Pancreas (tissue), 10 donors: ENCODE data around the gene MUC5AC. TPM values are rescaled to one million over a fixed set of nuclear protein-coding genes. Genes with fewer than 3 reads are reported as not detected.
A peak's percentile ranks its signal among the peaks of the same experiment; 100 is the strongest.

Experiments
- ATAC-seq, 4 donors: fragments of 200-7000 bp; cut with Tn5 transposase; one replicate each; pipeline versions ENCODE4 v1.8.0 to v1.9.1; 2020; ENCODE audit warnings: mild to moderate bottlenecking in 4 of 4, moderate library complexity in 4 of 4
- DNase-seq, 6 donors: peaks; one replicate each; pipeline ENCODE4 v3.0.0-alpha.2; 2020
- FAIRE-seq: peaks from 2 replicates; lab custom pipeline; 2012; peaks lifted over from hg19 to GRCh38; lab: Jason Lieb, UNC
- H3K27ac ChIP-seq, 4 donors: fragments of 200-600 bp; sonication (generic); 1 replicate in 3 of 4; 2 replicates in 1 of 4; pipeline versions ENCODE4 v1.5.0 to v1.8.0; 2020
- H3K27me3 ChIP-seq, 4 donors: fragments of 200-600 bp; one replicate each; pipeline ENCODE4 v1.8.0; 2021
- H3K36me3 ChIP-seq, 3 donors: fragments of 200-600 bp; sonication (generic) in 1 of 3; one replicate each; pipeline versions ENCODE4 v1.5.0 to v1.8.0; 2020 to 2021
- H3K4me1 ChIP-seq, 3 donors: fragments of 200-600 bp; one replicate each; pipeline ENCODE4 v1.8.0; 2021
- H3K4me3 ChIP-seq, 4 donors: fragments of 200-600 bp; sonication (generic) in 2 of 4; one replicate each; pipeline versions ENCODE4 v1.5.0 to v1.8.0; 2020 to 2021
- H3K9me3 ChIP-seq, 4 donors: fragments of 200-600 bp; one replicate each; pipeline ENCODE4 v1.8.0; 2021
- CTCF ChIP-seq, 4 donors: fragments of 200-600 bp; sonication (generic) in 3 of 4; IDR thresholded peaks; one replicate each; pipeline versions ENCODE4 v1.5.0 to v1.8.0; 2021; ENCODE audit warnings: antibody characterized with exemption in 4 of 4
- WGBS, 2 donors: extraction: QIAGEN DNeasy Blood & Tissue Kit; methylation state at CpG; one replicate each; pipeline ENCODE4 v1.1.7; 2013; 5-methylcytosine and 5-hydroxymethylcytosine counted together
- intact Hi-C, 3 donors: fragments of 100-400 bp; cut with DNase I; formaldehyde crosslinking; loops; one replicate each; pipeline versions ENCODE4 v1.11.1 to v1.14.2; 2022
- polyA plus RNA-seq, 2 donors: library from polyadenylated mRNA; stranded (reverse); fragments of 200-250 nt; gene quantifications; one replicate each; pipeline ENCODE4 v1.2.3, GENCODE V29; 2013
- total RNA-seq, 6 donors: library from RNA; stranded (reverse); fragmentation: NEBNext Ultra II Directional in 4 of 6; extraction: Animal tissue kit (Norgen Biotek cat#: 25700) in 4 of 6; gene quantifications; one replicate each; pipeline versions ENCODE4 v1.2.1 to v1.2.4, GENCODE V29; 2021 to 2023
- donor health status: healthy with polysubstance abuse.
- donor health status: DM: no; HTN: no; CAD: no; lungs with moderate emphysema.
- donor health status: DM: no; HTN: no; CAD: no.
- donor health status: control.
- donor health status: control.
- donor health status: Bipolar disorder and iron deficiency.
- donor health status: DM: yes; HTN: yes; CAD: no.
- donor health status: DM: no; HTN: no; CAD: no.
- donor health status: DM: no; HTN: no; CAD: no.
- donor health status: DM: yes; HTN: yes; CAD: no.

Gene MUC5AC
- total and polyA plus RNA-seq, 8 donors, result 0.02 to 4.2 (median 0.04) TPM; not detected in 5

- H3K4me1 ChIP-seq, result no peaks in the 10 kb centered on the region
- H3K36me3 ChIP-seq, result no peaks in the 10 kb centered on the region
- no peak overlapping the region for H3K4me3 ChIP-seq
- intact Hi-C loops, result loop anchor here in 1 of 3 donors (5.0 kb wide), 1 partner anchor 313 kb away; no protein-coding TSS in a partner anchor
- H3K27me3 ChIP-seq, result no peaks in the 10 kb centered on the region
- no peak for FAIRE-seq
- TF ChIP-seq CTCF (IDR thresholded peaks at IDR 0.05), result no peak
- H3K9me3 ChIP-seq, result no peaks in the 10 kb centered on the region
- no peak overlapping the region for H3K27ac ChIP-seq
- ATAC-seq, result no peak
- WGBS, 2 donors, result 63 to 75% methylated on average over 22 of the region's 22 CpGs
- peak in 5 of 6 donors; percentile 1 to 54 (median 17) for DNase-seq
Measured at GRCh38 chr11:1204381-1205101, 46.8 kb downstream of the MUC5AC start.

- no peak for ATAC-seq
- intact Hi-C loops, result no loop called here
- no peak overlapping the region for H3K4me3 ChIP-seq
- WGBS, 2 donors, result 54 to 68% methylated on average over 31 to 35 of the region's 35 CpGs
- H3K9me3 ChIP-seq, result no peaks in the 10 kb centered on the region
- no peaks in the 10 kb centered on the region for H3K36me3 ChIP-seq
- H3K27me3 ChIP-seq, result no peaks in the 10 kb centered on the region
- no peak overlapping the region for H3K27ac ChIP-seq
- peak in 4 of 6 donors; percentile 0 to 58 (median 30) for DNase-seq
- no peaks in the 10 kb centered on the region for H3K4me1 ChIP-seq
- no peak for FAIRE-seq
- no peak for TF ChIP-seq CTCF (IDR thresholded peaks at IDR 0.05)
Measured at GRCh38 chr11:1205121-1205986, 47.6 kb downstream of the MUC5AC start.

- Histone ChIP-seq H3K9me3 (no peaks in the 10 kb centered on the region), H3K36me3 (no peaks in the 10 kb centered on the region), H3K4me3 (no peak overlapping the region), H3K27ac (no peak overlapping the region), H3K4me1 (no peaks in the 10 kb centered on the region), H3K27me3 (no peaks in the 10 kb centered on the region)
- DNase-seq, result peak in 4 of 6 donors; percentile 0 to 51 (median 24)
- no peak for TF ChIP-seq CTCF (IDR thresholded peaks at IDR 0.05)
- WGBS, 2 donors, result 78 to 90% methylated on average over 8 of the region's 8 CpGs
- ATAC-seq, result no peak
- FAIRE-seq, result no peak
- intact Hi-C loops, result no loop called here
Measured at GRCh38 chr11:1205987-1206331, 48.2 kb downstream of the MUC5AC start.

GRCh38 chr11:1206391-1207271 lies 48.9 kb downstream of the MUC5AC start:
- FAIRE-seq (no peak), ATAC-seq (no peak), DNase-seq (peak in 3 of 6 donors; percentile 2 to 56 (median 45))
- 76 to 84% methylated on average over 36 to 38 of the region's 38 CpGs for WGBS, 2 donors
- no peaks in the 10 kb centered on the region for H3K27me3 ChIP-seq
- H3K9me3 ChIP-seq, result no peaks in the 10 kb centered on the region
- intact Hi-C loops, result no loop called here
- H3K4me1 ChIP-seq, result no peaks in the 10 kb centered on the region
- H3K36me3 ChIP-seq, result no peaks in the 10 kb centered on the region
- H3K4me3 ChIP-seq, result no peak overlapping the region
- no peak for TF ChIP-seq CTCF (IDR thresholded peaks at IDR 0.05)
- no peak overlapping the region for H3K27ac ChIP-seq
